RWPE1 (cell line): Measurements from ENCODE around the gene GALNTL6.

Experiments used
- CTCF ChIA-PET: fragments of 350-600 bp; sonication (Branson Sonifier 250); formaldehyde crosslinking; extraction: SDS; loops from one replicate; lab custom pipeline; 2021; lab: Yijun Ruan, JAX
- POLR2A ChIA-PET: fragments of 400-600 bp; formaldehyde crosslinking; extraction: SDS; loops from one replicate; lab custom pipeline; 2020; ENCODE audit warnings: antibody characterized with exemption; ENCODE audit not compliant: low non-redundant PET; lab: Yijun Ruan, JAX
- DNase-seq: peaks from one replicate; pipeline ENCODE4 v3.0.0; 2012; ENCODE audit warnings: low spot score
- H3K27ac ChIP-seq: fragments of 450-650 bp; 2 replicates; pipeline ENCODE4 v1.5.1; 2017
- TF ChIP-seq, protein P1 (sequence below): fragments of 450-650 bp; conservative IDR thresholded peaks from 2 replicates; pipeline ENCODE4 v1.5.1; 2017; ENCODE audit warnings: low read depth, mild to moderate bottlenecking

Gene GALNTL6

DNA sequence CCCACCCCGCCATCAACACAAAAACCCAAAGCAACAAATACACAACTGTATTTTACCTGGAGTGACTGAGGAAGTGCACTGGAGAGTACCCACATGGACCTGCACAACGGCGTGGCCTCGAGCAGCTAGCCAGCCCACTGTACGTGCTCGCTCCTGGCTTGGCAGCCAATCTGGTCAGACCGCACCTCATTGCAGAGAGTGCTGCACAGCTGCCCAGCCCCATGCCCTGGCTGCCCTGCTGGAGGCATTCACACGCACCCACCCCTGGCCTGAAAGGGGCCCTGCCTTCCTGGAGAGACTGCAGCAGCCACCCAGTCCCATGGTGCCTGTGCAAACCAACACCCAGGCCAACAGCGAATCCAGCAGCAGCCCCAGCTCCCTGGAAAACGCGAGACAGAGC lies 116.3 kb downstream of the GALNTL6 start:
- H3K27ac ChIP-seq = no peak overlapping the region
- ChIA-PET POLR2A (no interaction called here), CTCF (no interaction called here)
- no peak for DNase-seq
- TF ChIP-seq, protein P1, sequence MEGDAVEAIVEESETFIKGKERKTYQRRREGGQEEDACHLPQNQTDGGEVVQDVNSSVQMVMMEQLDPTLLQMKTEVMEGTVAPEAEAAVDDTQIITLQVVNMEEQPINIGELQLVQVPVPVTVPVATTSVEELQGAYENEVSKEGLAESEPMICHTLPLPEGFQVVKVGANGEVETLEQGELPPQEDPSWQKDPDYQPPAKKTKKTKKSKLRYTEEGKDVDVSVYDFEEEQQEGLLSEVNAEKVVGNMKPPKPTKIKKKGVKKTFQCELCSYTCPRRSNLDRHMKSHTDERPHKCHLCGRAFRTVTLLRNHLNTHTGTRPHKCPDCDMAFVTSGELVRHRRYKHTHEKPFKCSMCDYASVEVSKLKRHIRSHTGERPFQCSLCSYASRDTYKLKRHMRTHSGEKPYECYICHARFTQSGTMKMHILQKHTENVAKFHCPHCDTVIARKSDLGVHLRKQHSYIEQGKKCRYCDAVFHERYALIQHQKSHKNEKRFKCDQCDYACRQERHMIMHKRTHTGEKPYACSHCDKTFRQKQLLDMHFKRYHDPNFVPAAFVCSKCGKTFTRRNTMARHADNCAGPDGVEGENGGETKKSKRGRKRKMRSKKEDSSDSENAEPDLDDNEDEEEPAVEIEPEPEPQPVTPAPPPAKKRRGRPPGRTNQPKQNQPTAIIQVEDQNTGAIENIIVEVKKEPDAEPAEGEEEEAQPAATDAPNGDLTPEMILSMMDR = no peak

DNA sequence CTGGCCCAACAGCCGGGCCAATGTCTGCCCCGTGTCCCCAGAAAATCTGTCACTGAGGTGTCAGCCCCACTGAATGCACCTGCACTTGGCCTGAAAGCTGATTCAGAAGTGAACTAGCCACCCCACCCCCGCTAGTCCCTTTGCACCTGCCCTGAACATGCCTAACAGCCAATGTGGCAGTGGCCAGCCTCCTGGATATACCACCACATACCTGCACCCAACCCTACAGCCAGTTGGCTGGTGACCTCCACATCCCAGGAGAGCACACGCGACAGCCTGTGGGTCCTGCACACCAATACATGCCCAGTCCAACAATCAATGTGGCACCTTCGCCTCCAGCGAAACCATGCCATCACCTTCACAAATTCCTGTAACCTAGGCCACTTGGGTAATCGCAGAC lies 116.7 kb downstream of the GALNTL6 start:
- POLR2A ChIA-PET = no interaction called here
- no peak overlapping the region for H3K27ac ChIP-seq
- TF ChIP-seq, protein P1 = no peak
- CTCF ChIA-PET = no interaction called here
- DNase-seq = no peak

DNA sequence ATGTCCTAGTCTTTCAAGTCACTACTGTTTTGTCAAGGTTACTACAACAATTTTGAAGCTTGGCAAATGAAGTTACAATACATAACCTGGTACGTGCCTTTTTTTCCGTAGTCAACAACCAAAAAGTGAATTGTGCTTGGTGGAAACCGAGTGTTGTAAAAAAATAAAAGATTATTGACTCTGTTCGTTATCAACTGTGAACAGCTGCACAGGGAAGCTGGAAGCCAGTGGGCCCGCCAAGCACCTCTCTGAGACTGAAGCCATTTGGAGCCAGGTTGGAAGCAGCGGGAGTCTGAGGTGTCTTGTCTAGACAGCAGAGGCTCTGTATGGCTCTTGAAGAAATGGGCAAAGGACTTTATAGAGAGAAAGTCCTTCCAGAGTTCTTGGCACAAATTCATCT lies 119.0 kb downstream of the GALNTL6 start:
- ChIA-PET CTCF (no interaction called here), POLR2A (no interaction called here)
- no peak overlapping the region for H3K27ac ChIP-seq
- no peak for DNase-seq
- TF ChIP-seq, protein P1 = no peak

DNA sequence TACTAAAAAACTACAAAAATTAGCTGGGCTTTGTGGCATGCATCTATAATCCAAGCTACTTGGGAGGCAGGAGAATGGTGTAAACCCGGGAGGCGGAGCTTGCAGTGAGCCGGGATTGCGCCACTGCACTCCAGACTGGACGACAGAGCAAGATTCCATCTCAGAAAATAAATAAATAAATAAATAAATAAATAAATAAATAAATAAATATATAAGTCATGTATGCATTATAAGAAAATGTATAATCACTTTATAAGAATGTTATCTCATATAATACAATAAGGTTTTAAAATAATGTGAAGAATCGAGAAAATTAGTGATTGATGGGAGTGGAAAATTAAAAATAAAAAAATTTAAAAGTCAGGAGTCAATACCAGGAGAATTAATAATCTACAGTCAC lies 127.5 kb downstream of the GALNTL6 start:
- no peak for DNase-seq
- no peak overlapping the region for H3K27ac ChIP-seq
- CTCF ChIA-PET = no interaction called here
- POLR2A ChIA-PET = no interaction called here
- TF ChIP-seq, protein P1 = no peak

DNA sequence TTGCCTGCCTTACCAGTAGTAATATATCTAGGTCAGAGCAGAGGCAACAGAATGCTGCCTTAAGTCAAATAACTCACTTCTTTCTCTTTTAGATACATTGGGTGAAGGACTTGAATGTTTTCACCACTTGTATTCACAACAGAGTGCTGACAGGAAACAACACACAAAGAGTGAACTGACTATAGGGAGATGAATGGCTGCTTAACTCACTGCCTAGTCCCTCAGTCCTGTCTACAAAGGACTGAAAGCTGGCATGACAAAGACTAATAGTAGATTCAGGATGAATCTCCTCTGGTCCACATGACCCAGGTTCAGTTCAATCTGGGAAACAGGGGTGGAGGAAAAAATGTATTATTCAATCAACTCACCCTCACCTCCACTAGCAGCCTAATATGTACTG lies 134.2 kb downstream of the GALNTL6 start:
- CTCF ChIA-PET = no interaction called here
- TF ChIP-seq, protein P1 = no peak
- no peak overlapping the region for H3K27ac ChIP-seq
- POLR2A ChIA-PET = no interaction called here
- no peak for DNase-seq

DNA sequence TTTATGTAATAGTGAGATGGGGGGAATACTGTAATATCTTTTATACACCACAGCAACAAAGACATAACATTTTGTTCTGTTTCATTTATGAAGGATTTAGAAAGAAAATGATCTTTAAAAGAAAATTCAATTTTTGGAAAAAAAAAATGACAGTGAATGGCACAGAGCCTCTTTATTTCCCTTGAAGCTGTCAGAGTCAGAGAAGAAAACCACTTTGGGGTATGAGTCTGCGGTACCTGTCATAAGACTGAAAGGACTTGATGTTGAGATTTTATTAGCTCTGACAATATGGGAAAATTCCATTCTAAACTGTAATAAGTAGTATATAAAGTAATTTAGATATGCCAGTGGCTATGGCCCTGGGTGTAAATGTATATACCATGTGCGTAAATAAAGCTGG lies 134.8 kb downstream of the GALNTL6 start:
- ChIA-PET POLR2A (no interaction called here), CTCF (no interaction called here)
- H3K27ac ChIP-seq = no peak overlapping the region
- TF ChIP-seq, protein P1 = no peak
- DNase-seq = no peak

DNA sequence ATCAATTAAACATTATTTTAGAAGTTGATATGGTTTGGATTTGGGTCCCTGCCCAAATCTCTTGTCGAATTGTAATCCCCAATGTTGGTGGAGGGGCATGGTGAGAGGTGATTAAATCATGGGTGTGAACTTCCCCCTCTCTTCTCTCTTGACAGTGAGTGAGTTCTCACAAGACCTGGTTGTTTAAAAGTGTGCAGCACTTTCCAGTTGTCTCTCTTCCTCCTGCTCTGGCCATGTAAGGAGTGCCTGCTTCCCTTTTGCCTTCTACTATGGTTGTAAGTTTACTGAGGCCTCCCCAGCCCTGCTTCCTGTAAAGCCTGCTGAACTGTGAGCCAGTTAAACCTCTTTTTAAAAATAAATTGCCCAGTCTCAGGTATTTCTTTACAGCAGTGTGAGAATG lies 141.4 kb downstream of the GALNTL6 start:
- CTCF ChIA-PET = no interaction called here
- POLR2A ChIA-PET = no interaction called here
- no peak overlapping the region for H3K27ac ChIP-seq
- TF ChIP-seq, protein P1 = no peak
- DNase-seq = no peak
